Stromal cell of bone marrow (primary cell): ENCODE data around the gene CATSPERD.

Source experiments
- DNase-seq: peaks from one replicate; pipeline ENCODE4 v3.0.0-alpha.2; 2012; ENCODE audit warnings: low read depth

Gene CATSPERD

DNA sequence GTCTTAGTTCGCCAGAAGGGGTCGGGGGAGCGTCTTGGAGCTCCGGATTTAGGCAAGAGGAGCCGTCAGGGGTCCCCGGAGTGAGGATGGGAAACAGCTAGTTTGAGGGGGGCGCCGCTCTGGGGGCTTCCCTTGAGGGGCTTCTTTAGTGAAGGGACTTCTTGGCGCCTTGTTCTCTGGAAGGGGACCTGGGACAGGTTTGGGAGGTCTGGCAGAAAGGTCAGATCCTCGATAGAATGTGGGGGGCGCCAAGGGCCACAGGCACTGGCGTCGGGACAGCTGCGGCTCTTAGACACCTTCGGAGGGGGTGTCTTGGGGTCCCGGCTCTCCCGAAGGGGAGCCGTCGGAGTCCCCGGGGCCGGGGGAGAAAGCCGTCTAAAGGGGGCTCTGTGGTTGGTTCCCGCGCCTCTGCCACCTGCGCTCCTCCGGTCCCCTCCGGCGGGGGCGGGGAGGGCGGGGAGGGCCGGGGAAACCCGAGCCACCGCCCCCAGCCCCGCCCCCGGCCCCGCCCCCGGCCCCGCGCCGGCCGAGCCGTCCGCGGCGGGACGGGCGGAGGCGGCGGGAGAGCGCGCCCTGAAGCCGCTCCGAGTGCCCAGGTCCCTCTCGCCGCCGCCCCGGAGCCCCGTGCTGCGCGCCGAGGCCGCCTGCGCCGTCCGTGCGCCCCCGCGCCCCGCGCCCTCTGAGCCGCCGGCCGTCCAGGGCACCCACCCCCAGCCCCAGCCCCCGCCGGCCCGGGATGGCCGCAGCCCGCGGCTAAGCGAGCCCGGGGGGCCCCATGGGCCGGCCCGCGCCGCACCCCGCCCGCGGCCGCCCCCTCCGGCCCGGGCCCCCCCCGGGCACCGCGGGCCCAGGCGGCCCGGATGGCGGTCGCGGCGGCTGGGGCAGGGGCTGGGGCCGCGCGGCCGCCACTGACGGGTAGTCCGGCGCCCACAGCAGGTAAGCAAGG lies 84.4 kb downstream of the CATSPERD start, which contains the start of gene NRTN:
Gene NRTN, plus strand, starts transcription at position 552 of the 946 bp plus-strand sequence. CDS start 19,099 bp downstream, outside the sequence.
- no peak for DNase-seq

DNA sequence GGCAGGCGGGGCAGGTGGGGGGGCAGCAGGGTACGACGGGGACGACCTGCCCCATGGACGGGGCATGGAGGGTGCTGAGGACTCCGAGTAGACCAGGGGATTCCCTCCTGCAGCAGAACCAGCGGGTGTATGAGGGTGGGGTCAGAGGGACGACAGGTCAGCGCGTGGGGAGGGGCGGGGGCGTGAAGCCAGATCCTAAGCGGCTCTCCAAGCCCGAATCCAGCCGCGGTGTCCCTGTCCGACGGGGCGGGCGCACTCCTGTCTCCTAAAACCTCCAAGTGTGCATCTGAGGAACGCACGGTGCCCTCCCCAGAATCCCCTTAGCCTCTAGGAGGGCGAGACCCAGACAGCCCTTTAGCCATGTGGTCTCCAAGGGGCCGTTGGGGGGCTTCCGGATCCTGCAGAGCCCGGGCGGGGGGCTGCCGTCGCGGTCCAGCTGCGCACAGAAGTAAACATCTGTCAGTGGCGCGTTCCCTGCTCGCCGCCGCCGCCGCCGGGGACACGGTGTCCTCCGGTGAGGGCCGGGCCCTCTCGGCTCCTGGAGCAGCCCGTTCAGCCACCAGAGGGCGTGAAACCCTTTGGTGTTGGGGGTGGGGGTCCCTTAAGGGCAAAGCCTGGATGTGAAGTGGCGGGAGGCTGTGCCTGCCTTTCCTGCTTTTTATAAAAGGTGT lies 85.2 kb downstream of the CATSPERD start:
- DNase-seq: no peak

DNA sequence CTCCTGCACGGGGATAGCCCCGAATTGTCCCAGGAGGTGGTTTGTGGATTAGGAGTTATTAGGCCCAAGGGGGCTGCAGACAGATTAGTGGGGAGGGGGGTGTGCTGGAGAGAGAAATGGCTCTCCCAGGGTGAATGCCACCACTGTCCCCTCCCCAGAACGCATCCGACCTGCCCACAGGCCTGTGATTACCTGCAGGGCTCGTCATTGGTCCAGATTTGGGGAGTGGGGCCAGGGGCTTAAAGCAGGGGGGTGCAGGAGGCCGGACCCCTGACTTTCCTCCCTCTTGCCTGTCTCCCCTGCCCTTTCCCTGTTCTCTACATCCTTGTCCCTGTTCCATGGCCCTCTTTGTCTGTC lies 85.7 kb downstream of the CATSPERD start:
- DNase-seq: no peak

DNA sequence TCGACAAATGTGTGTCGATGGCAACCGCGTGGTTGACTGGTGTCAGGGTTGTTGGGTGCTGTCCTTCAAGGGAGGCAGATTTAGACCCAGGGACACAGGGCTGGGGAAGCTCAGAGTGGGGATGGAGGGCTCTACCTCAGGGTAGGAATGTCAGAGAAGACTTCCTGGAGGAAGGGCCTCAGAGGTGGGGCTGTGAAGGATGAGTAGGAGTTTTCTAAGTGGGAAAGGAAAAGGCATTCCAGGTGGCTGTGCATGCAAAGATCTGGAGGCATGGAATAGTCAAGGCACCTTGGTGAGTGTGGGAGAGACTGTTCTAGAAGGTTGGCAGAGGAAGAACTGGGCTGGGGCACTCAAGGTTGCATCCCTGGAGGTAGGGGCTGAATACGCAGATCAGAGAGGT lies 86.5 kb downstream of the CATSPERD start:
- DNase-seq: no peak

DNA sequence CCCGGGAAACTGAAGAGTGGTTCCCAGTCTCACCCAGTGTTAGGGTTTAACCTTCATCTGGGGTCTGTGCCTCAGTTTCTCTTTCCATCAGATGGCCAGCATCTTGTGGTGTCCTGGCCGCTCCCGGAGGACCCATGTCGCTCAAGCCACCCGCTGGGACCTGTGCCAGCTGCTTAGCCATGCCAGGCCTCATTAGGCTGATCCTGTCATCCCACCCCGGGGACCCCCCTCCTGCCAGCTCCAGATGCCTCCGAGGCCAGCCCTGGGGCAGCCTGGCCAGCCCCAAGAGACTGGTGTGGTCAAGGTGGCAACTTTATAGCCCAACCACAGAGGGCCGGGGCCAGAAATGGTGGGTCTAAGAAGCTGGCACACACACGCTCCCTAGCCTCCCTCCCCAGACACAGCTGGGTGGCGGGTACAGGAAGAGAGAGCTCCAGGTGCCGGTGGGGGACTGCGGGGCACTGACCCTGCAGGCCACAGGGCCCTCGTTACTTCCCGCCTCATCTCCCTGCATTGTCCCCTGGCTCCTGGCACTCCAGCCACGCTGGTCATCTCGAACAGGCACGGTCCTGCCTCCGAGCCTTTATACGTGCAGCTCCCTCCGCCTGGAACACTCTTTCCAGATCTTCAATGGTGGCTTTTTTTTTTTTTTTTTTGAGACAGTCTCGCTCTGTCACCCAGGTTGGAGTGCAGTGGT lies 87.8 kb downstream of the CATSPERD start:
- DNase-seq: no peak

DNA sequence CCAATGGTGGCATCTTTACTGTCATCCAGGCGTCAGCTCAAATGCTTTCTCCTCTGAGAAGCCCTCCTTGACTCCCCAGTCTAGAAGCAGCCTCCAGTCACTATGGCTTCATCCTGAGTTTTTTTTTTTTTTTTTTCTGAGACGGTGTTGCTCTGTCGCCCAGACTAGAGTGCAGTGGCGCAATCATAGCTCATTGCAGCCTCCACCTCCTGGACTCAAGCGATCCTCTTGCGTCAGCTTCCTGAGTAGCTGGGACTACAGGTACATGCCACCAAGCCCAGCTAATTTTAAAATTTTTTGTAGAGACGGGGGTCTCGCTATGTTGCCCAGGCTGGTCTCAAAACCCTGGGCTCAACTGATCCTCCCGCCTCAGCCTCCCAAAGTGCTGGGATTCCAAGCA lies 88.6 kb downstream of the CATSPERD start:
- DNase-seq: no peak

DNA sequence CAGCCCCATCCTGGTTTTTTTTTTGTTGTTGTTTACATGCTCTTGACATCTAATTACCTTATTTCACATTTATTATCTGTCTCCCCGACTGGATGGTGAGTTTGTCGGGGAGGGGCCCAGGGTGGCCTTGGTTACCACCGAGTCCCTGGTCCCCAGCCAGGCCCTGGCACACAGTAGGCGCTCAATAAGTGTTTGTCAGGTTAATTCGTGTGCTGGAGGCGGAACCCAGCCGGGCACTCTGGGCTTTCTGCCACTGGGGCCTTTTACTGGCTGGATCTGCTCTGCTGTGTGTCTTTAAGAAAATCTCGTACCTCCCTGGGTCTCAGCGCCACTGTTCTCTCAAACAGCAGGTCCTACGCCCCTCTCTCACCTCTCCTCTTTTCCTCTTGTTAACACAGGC lies 89.0 kb downstream of the CATSPERD start:
- DNase-seq: no peak

DNA sequence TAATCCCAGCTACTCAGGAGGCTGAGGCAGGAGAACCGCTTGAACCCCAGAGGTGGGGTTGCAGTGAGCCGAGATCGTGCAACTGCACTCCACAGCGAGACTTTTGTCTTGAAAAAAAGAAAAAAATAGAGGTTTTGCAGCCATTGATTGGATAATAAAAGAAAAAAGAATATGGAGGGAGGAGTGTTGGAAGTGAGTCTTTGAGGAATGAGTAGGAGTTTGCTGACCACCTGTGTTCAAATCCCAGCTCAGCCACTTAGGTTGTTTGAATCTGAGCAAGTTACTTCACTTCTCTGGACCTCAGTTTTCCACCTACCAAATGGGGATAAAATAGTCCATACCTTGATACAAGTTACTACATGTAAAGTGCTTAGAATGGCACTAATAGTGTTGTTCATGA lies 90.7 kb downstream of the CATSPERD start:
- DNase-seq: no peak

DNA sequence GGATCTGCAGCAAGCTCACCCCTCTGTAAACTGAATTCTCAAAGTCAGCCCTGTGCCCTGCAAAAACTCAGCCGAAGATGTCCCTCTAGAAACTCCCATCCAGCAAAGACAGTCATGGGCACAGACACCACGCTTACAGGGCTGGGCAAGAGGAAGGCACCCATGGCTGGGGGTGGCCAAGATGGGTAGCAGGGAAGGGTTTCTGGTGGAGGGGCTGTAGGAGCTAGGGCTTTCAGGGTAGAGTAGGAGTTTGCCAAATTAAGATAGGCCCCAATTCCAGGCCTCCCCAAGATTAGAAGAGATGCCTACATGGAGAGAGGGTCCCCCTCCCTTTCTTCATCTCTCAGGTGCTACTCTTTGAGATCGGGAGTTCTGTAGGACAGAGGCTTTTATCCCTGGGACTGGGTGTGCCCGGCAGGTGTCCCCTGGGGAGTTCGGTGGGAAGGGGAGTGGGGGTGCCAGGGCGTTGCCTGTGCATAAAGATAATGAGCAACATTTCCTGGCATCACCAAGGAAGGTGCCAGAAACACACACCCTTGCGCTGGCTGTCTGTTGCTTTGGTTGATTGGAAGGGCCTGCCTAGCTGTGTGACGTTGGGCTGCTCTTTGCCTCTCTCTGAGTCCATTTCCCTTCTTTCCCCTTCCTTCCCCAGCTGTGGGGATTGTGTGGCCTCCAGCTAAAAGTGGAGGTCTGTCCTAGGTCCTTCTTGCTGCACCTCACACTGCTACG lies 93.8 kb downstream of the CATSPERD start:
- DNase-seq: no peak

DNA sequence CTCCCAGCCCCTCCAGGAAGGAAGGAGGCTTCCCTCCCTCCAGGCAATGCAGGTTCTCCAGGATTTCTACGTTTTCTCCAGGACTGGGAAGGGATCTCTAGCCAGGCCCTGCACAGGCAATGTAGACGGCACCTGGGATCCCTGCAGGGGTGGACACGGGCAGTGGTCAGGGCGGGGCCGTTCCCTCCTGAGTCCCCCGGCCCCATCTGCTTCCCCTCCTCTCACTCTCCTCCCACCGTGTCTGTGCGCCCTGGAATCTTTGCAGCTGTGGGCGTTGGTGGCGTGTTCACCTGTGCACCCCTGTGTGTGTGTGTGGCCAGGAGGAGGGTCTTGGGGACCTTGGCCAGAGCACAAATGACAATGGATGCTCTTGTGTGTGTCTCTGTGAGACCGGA lies 94.4 kb downstream of the CATSPERD start:
- DNase-seq: no peak

DNA sequence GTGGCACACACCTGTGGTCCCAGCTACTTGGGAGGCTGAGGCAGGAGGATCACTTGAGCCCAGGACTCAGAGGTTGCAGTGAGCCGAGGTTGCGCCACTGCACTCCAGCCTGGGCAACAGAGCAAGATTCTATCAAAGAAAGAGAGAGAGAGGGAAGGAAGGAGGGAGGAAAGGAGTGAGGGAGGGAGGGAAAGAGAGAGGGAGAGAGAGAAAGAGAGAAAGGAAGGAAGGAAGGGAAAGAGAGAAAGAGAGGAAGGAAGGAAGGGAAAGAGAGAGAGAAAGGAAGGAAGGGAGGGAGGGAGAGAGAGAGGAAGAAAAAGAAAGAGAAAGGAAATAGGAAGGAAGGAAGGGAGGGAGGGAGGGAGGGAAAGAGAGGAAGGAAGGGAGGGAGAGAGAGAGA lies 96.8 kb downstream of the CATSPERD start:
- no peak for DNase-seq

DNA sequence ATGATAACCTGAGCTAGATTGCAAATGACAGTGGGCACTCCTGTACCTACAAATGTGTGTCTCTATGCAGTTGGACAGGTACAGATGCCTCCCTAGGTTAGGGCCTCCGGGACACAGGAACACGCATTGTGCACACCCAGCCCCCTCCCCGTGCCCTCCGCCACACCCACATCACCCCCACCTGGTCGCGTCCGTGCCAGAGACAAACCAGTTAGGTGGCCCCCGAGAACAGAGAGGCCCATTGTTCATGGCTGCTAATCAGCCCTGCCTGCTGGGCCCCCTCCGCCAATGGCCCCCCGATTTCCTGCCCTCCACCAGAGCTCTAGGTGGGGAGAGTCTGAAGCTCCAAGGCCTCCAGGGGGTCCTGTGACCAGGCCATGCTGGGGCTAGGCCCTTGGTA lies 98.2 kb downstream of the CATSPERD start:
- DNase-seq: no peak

DNA sequence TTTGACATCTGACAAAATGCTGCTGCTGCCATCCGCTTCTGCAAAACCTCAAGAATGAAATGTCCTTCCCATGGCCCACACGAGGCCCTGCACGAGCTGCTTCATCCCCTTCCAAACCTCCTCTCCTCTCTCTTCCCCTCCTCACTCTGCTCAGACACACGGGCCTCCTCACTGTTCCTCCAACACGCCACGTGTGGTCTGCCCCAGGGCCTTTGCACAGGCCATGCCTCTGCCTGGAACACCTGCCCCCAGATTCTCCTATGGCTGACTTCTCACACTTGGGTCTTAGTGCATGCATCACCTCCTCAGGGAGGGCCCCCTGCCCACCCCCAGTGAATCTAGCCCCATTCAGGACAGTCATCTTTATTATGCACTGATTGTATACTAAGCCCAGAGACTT lies 100.3 kb downstream of the CATSPERD start:
- no peak for DNase-seq

DNA sequence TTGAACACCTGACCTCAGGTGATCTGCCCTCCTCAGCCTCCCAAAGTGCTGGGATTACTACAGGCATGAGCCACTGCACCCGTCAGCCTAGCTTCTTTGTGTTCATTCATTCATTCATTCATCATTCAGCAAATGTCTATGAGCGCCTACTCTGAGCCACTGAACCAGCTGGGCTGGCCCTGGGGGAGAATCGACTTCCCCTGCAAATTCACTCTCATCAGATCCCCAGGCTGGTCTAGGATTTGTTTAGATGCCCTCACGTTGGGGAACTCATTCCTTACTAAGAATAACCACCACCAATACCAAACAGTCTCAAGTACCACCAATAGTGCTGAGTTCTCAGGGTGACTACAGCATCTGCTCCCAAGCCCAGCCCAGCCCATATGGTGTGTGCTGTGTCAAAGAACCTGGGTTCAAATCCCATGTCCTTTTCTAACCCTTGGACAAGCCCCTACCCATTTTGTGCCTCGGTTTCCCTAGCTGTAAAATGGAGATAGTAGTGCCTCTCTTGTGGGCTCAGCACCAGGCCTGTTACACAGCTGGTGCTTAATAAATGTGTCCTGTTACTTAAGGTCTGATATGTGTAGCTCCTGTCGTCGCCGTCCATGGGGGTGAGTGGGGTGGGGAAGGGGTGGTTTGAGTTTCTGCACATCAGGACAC lies 101.2 kb downstream of the CATSPERD start:
- no peak for DNase-seq

DNA sequence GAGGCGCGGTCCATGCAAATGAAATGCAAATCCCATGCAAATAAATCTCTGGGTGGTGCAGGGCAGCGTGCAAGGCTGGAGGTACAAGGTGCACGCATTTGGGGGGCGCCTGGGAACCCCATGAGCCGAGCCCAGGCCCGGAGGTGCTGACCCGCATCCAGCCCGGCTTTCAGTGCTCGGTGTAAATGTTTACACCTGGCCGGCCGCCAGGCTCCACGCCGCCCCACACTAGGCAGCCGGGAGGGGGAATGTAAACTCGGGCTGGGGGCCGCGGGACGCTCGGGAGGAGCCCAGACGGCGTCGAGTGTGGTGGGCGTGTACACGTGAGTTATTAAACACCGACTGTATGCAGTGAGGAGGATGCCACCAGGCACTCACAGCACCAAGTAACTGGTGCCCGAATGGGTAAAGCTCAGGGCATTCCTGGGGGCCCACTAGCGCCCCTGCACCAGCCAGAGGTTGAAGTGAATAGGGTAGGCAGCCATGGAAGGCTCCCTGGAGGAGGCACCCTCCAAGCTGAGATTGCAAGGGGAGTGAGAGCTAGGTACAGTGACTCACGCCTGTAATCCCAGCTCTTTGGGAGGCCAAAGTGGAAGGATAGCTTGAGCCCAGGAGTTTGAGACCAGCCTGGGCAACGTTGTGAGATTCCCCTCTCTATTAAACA lies 101.9 kb downstream of the CATSPERD start:
- DNase-seq: no peak

DNA sequence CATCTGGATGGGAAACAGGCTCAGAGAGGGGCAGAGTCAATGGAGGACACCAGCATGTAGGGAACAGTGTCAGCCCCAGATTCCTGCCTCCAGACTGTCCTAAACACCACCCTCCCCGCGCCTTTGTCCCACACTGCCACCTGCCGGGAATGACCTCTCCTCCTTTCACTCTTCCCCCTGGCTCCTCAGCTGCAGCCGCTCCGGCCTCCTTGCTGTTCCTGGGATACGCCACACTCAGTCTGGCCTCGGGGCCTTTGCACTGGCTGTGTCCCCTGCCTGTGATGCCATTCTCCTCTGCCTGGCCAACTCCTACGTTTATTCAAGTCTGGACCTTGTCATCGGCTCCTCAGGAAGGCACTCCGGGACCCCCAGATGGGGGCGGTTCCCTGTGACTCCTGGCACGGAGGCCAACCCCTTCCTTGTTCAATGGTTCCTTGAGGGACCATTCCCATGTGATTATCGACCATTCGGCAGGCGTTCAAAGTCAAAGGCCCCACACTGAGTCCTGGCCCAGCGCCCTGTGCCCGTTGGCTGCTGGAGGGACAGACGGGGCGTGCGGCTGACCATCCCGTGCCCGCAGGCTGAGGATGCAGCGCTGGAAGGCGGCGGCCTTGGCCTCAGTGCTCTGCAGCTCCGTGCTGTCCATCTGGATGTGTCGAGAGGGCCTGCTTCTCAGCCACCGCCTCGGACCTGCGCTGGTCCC lies 103.3 kb downstream of the CATSPERD start:
- DNase-seq: no peak

DNA sequence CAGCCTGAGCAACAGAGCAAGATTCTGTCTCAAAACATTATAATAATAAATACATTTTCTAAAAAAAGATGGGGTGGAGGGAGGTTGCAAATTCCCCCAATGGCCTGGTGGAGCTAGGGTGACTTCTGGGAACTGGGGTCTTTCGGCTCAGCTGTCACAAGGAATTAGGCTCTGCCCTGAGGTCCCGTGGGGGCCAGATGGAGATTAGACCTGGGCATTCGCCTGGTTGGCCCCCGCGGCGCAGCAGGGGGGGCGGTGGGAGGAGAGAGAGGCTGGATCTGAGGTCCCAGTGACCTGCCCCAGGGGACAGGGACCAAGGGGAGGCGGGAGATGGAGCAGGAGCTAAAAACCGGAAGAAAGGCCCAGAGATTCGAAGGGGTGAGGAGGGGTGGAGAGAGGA lies 104.3 kb downstream of the CATSPERD start:
- no peak for DNase-seq

DNA sequence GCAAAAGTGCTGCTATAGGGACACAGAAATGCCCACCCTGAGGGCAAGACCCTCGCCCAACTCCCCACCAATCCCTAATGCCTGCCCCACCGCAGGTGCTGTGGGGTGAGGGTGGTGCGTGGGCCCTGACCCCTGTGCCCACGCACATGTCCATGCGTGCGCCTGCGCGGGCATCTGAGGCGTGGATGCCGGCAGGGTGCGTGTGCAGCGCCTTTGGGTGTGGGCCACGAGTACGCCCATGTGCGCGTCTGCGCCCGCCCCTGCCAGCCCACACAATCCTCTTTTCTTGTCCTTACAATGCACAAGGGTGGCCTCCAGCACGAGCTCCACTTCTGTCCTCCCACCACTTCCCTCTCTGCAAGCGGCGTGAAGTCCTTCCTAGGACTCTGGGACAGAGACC lies 104.7 kb downstream of the CATSPERD start:
- no peak for DNase-seq

DNA sequence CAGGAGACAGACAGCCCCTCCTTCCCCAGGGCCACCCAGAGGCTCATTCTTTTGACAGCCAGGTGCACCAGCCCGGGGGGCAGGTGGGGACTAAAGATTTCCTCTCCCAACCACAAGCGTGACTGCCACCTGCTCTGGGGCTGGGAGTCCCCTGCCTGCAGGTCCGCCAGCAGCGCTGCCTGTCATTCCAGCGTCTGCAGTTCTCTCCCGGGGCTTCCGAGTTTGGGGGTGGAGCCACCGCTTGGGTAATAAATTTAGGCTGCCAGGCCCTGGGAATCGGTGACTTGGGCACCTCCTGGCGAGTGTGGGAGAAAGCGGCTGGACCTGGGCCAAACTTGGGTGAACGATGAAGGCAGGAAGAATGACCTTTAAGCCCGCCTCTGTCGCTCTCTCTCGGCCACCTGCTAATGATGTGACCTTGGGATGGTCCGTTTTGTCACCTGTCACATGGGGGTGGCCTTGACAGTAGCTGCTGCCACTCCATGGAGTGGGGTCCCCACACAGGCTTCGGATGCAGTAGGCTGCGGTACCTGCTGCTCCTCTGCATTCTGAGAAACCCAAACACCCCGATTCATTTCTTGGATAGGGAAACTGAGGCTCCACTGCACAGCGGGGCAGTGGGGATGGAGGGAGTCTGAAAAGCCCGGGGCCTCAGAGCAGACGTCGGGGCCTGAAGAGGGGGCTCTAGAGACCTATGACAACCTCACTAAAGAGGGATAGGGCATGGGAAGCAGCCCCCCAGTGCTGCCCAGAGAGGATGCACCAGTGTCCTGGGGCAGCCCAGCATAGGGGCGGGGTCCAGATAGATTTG lies 106.3 kb downstream of the CATSPERD start:
- no peak for DNase-seq
